ENCODE data around the gene FCER2. TPM values are rescaled to one million over a fixed set of nuclear protein-coding genes. Genes with fewer than 3 reads are reported as not detected.

FCER2 gene
- polyA plus RNA-seq, 3 donors, result 1.1 to 4.1 (median 2.1) TPM

- intact Hi-C loops (cut with micrococcal nuclease), result loop anchor here in 1 of 2 donors (5.0 kb wide), 1 partner anchor 41 kb away; no protein-coding TSS in a partner anchor
- no peak for DNase-seq
- no peak overlapping the region for H3K4me3 Mint-ChIP-seq
- H2AFZ ChIP-seq (ENCODE audit: insufficient read depth, low read depth, low read length, poor library complexity, severe bottlenecking), result no peak overlapping the region
- no peaks in the 10 kb centered on the region for H3K36me3 ChIP-seq (replicated peaks in 1 of 2; ENCODE audit: control insufficient read depth in 1 of 2, insufficient read depth in 2 of 2, low read length in 2 of 2)
- no peaks in the 10 kb centered on the region for H3K27me3 ChIP-seq (ENCODE audit: control insufficient read depth in 2 of 2, insufficient read depth in 2 of 2, low read length in 2 of 2)
- peaks cover 57% of the 10 kb centered on the region for H3K4me1 Mint-ChIP-seq
- no peaks in the 10 kb centered on the region for H4K20me1 ChIP-seq (ENCODE audit: insufficient read depth, low read length)
- WGBS (ENCODE audit: insufficient coverage), result 38% methylated on average over 7 of the region's 7 CpGs
- TF ChIP-seq, protein P1, sequence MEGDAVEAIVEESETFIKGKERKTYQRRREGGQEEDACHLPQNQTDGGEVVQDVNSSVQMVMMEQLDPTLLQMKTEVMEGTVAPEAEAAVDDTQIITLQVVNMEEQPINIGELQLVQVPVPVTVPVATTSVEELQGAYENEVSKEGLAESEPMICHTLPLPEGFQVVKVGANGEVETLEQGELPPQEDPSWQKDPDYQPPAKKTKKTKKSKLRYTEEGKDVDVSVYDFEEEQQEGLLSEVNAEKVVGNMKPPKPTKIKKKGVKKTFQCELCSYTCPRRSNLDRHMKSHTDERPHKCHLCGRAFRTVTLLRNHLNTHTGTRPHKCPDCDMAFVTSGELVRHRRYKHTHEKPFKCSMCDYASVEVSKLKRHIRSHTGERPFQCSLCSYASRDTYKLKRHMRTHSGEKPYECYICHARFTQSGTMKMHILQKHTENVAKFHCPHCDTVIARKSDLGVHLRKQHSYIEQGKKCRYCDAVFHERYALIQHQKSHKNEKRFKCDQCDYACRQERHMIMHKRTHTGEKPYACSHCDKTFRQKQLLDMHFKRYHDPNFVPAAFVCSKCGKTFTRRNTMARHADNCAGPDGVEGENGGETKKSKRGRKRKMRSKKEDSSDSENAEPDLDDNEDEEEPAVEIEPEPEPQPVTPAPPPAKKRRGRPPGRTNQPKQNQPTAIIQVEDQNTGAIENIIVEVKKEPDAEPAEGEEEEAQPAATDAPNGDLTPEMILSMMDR (IDR thresholded peaks at IDR 0.05), result no peak
- H3K4me1 ChIP-seq (ENCODE audit: control insufficient read depth in 1 of 2, insufficient read depth in 2 of 2, low read length in 2 of 2), result peaks cover 51 to 55% of the 10 kb centered on the region in 2 donors
- H3K9me3 ChIP-seq (replicated peaks in 1 of 2; ENCODE audit: control insufficient read depth in 1 of 2, insufficient read depth in 1 of 2, low read length in 2 of 2), result no peaks in the 10 kb centered on the region
- peaks cover 0 to 2% of the 10 kb centered on the region in 2 donors for H3K36me3 Mint-ChIP-seq
- H3K4me3 ChIP-seq (replicated peaks in 1 of 3; ENCODE audit: low read depth in 2 of 3, low read length in 3 of 3), result no peak overlapping the region
- no peak overlapping the region for H3K4me2 ChIP-seq (replicated peaks; ENCODE audit: extremely low read depth, low read length, poor library complexity, severe bottlenecking)
- H3K9ac ChIP-seq (ENCODE audit: insufficient read depth, low read length, poor library complexity, severe bottlenecking), result no peak overlapping the region
- no peaks in the 10 kb centered on the region for H3K79me2 ChIP-seq (ENCODE audit: insufficient read depth, low read length)
- H3K27ac Mint-ChIP-seq, result peak overlapping the region in 1 of 7 donors; percentile 15
- H3K27ac ChIP-seq (ENCODE audit: low read depth in 1 of 2, low read length in 2 of 2), result no peak overlapping the region
- peaks cover 0 to 11% (median 2%) of the 10 kb centered on the region in 3 donors for H3K27me3 Mint-ChIP-seq (ENCODE audit: low read depth in 3 of 3)
- peaks cover 0 to 3% (median 0%) of the 10 kb centered on the region in 7 donors for H3K9me3 Mint-ChIP-seq
Observed at GRCh38 chr19:7738023-7738422, 36.1 kb upstream of the FCER2 start.

DNA sequence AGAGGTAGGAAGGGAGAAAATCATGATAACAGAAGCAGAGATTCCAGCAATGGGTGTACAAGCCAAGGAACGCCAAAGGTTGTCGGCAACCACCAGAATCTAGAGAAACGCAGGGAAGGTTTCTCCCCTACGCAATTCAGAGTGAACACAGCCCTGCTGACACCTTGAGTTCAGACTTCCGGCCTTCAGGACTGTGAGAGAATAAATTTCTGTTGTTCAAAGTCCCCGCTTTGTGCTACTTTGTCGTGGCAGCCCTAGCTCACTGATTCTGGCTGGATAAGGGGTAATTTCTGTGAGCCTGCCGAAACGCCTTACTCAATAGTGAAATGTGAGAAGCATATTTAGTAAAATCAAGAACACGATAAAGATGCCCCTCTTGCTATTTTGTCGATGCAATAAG lies 35.3 kb upstream of the FCER2 start:
- H3K4me1 Mint-ChIP-seq, result peaks cover 57% of the 10 kb centered on the region
- peaks cover 0 to 11% (median 2%) of the 10 kb centered on the region in 3 donors for H3K27me3 Mint-ChIP-seq (ENCODE audit: low read depth in 3 of 3)
- no peak overlapping the region for H3K27ac Mint-ChIP-seq
- Histone ChIP-seq H3K4me2 (replicated peaks; ENCODE audit: extremely low read depth, low read length, poor library complexity, severe bottlenecking) (no peak overlapping the region), H3K27me3 (ENCODE audit: control insufficient read depth in 2 of 2, insufficient read depth in 2 of 2, low read length in 2 of 2) (no peaks in the 10 kb centered on the region), H3K4me1 (ENCODE audit: control insufficient read depth in 1 of 2, insufficient read depth in 2 of 2, low read length in 2 of 2) (peaks cover 51 to 56% of the 10 kb centered on the region in 2 donors), H2AFZ (ENCODE audit: insufficient read depth, low read depth, low read length, poor library complexity, severe bottlenecking) (no peak overlapping the region), H3K9me3 (replicated peaks in 1 of 2; ENCODE audit: control insufficient read depth in 1 of 2, insufficient read depth in 1 of 2, low read length in 2 of 2) (no peaks in the 10 kb centered on the region), H4K20me1 (ENCODE audit: insufficient read depth, low read length) (no peaks in the 10 kb centered on the region), H3K27ac (ENCODE audit: low read depth in 1 of 2, low read length in 2 of 2) (no peak overlapping the region), H3K79me2 (ENCODE audit: insufficient read depth, low read length) (no peaks in the 10 kb centered on the region), H3K36me3 (replicated peaks in 1 of 2; ENCODE audit: control insufficient read depth in 1 of 2, insufficient read depth in 2 of 2, low read length in 2 of 2) (no peaks in the 10 kb centered on the region), H3K4me3 (replicated peaks in 1 of 3; ENCODE audit: low read depth in 2 of 3, low read length in 3 of 3) (no peak overlapping the region), H3K9ac (ENCODE audit: insufficient read depth, low read length, poor library complexity, severe bottlenecking) (no peak overlapping the region)
- WGBS (ENCODE audit: insufficient coverage), result 96% methylated on average over 9 of the region's 11 CpGs
- intact Hi-C loops (cut with micrococcal nuclease), result loop anchor here in 1 of 2 donors (5.0 kb wide), 1 partner anchor 40 kb away; no protein-coding TSS in a partner anchor
- DNase-seq, result no peak
- H3K36me3 Mint-ChIP-seq, result peaks cover 0 to 2% of the 10 kb centered on the region in 2 donors
- H3K4me3 Mint-ChIP-seq, result no peak overlapping the region
- peaks cover 0 to 3% (median 0%) of the 10 kb centered on the region in 7 donors for H3K9me3 Mint-ChIP-seq
- TF ChIP-seq, protein P1 (IDR thresholded peaks at IDR 0.05), result no peak
